Activated naive CD8-positive, alpha-beta T cell treated with anti-CD3 and anti-CD28 coated beads, Interleukin-2, amount 50 U/mL, for 24 hours (primary cell): ENCODE data around the gene LILRB3.
"Not testable (repeated sequence)": the region's sequence is repeated elsewhere in the genome, so short reads cannot be mapped to it uniquely, and the experiment has no call there.

Experiments used
- ATAC-seq: fragments of 150-1000 bp; cut with Tn5 transposase; one replicate; pipeline ENCODE4 v1.10.0; 2021
- DNase-seq: peaks from one replicate; pipeline ENCODE4 v3.0.0; 2021
- H3K27ac Mint-ChIP-seq: one replicate; pipeline ENCODE4 v1.8.0; 2021; ENCODE audit warnings: mild to moderate bottlenecking, mixed read lengths
- H3K27me3 Mint-ChIP-seq: one replicate; pipeline ENCODE4 v1.8.0; 2021; ENCODE audit warnings: mixed read lengths
- H3K36me3 Mint-ChIP-seq: one replicate; pipeline ENCODE4 v1.8.0; 2021; ENCODE audit warnings: low read depth, mixed read lengths
- H3K4me1 Mint-ChIP-seq: one replicate; pipeline ENCODE4 v1.8.0; 2021; ENCODE audit warnings: mixed read lengths
- H3K4me3 Mint-ChIP-seq: one replicate; pipeline ENCODE4 v1.8.0; 2021; ENCODE audit warnings: mild to moderate bottlenecking, moderate library complexity, mixed read lengths
- H3K9me3 Mint-ChIP-seq: one replicate; pipeline ENCODE4 v1.8.0; 2021; ENCODE audit warnings: mixed read lengths

LILRB3 gene

DNA sequence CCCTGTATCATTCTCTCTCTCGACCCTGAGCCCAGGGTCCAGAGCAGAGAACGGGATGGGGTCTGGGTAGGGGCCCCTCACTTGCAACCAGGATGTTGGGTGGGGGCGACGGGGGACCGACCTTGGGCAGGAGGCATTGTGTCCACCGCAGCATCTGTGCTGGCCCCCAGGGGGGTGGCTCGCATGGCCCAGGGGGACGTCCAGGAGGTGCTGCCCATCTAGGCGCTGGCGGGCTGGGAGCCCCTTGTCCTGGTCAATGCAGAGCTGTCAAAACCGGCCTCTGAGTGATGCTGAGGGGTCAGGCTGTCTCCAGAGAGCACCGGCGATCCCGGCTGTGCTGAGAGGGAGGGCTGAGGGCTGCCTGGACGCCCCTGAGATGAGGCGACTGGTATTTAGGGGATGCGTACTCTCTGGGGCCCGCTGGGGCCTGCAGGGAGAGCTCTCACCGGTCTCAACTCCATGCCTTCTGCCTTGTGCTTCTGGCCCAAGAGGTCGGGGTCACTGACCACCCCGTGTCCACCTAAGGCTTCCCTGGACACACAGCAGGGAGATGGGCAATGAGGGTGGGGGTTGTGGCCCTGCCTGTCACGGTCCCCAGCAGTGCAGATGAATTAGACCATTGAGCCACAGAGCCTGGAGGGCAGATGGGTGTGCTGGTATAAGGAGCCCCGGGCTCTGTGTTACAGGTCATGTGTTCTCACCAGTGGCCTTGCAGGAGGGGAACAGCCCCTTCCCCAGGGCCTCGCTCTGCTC, 13.6 kb downstream of the LILRB3 start:
- DNase-seq = no peak
- Mint-ChIP-seq H3K27me3 (no peaks in the 10 kb centered on the region), H3K36me3 (peaks cover 50% of the 10 kb centered on the region), H3K4me1 (peaks cover 74% of the 10 kb centered on the region), H3K9me3 (peaks cover 4% of the 10 kb centered on the region), H3K4me3 (no peak overlapping the region), H3K27ac (peak overlapping the region; percentile 94)
- ATAC-seq = no peak

DNA sequence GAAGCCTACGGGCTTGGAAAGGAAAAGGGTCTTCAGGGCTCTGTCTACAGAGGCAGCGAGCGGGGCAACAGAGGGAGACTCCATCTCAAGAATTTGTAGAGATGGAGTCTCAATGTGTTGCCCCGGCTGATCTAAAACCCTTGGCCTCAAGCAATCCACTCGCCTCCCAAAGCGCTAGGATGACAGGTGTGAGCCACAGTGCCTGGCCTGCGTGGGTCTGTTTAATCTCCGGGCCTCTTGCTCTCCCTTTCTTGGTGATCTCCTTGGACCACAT, 14.1 kb downstream of the LILRB3 start:
- peaks cover 55% of the 10 kb centered on the region for H3K36me3 Mint-ChIP-seq
- H3K27me3 Mint-ChIP-seq = no peaks in the 10 kb centered on the region
- ATAC-seq (no peak), DNase-seq (no peak)
- peak overlapping the region; percentile 95 for H3K4me3 Mint-ChIP-seq
- H3K4me1 Mint-ChIP-seq = peaks cover 79% of the 10 kb centered on the region
- peaks cover 4% of the 10 kb centered on the region for H3K9me3 Mint-ChIP-seq
- H3K27ac Mint-ChIP-seq = peak overlapping the region; percentile 94

DNA sequence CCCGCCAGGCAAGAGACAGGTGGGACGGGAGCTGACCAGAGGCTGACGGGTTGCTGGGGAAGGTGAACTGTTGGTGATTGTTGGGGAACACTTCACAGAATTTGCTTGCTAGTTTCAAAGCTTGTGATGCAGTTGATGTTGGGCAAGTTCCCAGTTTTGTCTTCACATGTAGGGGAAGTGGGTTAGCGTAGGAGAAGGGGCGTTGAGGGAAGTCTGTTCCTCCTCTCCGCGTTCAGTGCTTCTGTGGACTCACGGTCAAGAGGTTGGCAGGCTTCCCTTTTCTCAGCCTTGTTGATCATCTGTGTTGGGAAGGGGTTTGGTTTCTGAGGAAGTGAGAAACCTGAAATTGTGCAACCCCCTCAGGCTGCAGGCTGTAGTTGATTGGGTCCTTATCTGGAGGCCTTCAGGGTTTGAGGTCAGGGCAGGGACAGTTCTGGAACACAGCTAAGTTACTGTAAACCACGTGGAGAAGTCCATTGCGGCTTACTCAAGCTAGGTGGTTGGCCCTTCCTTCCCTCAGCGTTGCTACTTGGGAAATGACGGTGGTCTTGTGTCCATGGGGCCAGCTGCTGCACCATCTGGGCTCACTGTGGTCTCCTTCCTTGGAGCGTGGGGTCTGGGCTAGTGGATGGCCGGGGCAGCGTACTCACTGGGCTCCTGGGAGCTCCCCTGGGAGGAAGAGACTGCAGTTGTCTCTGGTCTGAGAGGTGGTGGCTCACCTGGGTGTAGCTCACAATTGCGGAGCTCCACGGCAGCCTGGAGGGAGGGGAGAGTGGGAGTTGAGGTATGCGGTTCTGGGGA, 14.6 kb downstream of the LILRB3 start:
- ATAC-seq = peak; percentile 25
- peak overlapping the region; percentile 95 for H3K4me3 Mint-ChIP-seq
- peaks cover 4% of the 10 kb centered on the region for H3K9me3 Mint-ChIP-seq
- H3K27me3 Mint-ChIP-seq = no peaks in the 10 kb centered on the region
- DNase-seq = peak; percentile 76
- peaks cover 84% of the 10 kb centered on the region for H3K4me1 Mint-ChIP-seq
- peak overlapping the region; percentile 94 for H3K27ac Mint-ChIP-seq
- peaks cover 60% of the 10 kb centered on the region for H3K36me3 Mint-ChIP-seq

DNA sequence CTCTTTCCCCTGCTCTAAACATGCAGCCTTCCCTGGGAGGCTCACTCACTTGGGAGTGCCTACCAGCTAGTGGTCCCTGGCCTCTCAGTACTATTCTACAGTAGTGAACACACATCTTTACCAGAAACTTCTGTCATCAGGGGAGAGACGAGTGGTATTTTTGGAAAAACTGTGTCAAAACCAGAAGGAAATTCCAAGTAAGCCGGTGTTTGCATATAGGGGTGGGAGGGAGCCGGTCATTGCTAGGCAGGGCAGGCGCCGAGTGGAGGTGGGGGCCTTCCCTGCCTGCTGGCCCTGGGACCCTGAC, 15.2 kb downstream of the LILRB3 start:
- H3K36me3 Mint-ChIP-seq = peaks cover 66% of the 10 kb centered on the region

DNA sequence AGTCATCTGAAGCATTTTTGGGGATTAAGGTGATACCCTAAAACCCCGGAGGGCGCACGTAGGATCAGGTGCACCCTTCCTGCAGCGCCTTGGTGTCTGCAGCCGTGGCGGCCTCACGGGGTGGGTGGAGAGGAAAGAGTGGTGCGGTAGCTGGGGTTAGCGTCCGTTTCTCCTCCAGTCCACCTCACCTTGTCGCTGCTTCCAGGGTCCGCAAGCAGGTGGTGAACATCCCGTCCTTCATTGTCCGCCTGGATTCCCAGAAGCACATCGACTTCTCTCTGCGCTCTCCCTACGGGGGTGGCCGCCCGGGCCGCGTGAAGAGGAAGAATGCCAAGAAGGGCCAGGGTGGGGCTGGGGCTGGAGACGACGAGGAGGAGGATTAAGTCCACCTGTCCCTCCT, 15.6 kb downstream of the LILRB3 start:
- peaks cover 94% of the 10 kb centered on the region for H3K4me1 Mint-ChIP-seq
- peak overlapping the region; percentile 95 for H3K4me3 Mint-ChIP-seq
- not testable (repeated sequence) for H3K9me3 Mint-ChIP-seq, ATAC-seq, H3K27me3 Mint-ChIP-seq, DNase-seq
- H3K36me3 Mint-ChIP-seq = peaks cover 70% of the 10 kb centered on the region
- peak overlapping the region; percentile 94 for H3K27ac Mint-ChIP-seq

More for the DNA sequence above, 15.2 kb downstream of the LILRB3 start:
- DNase-seq (no peak), ATAC-seq (peak; percentile 53)
- Mint-ChIP-seq H3K4me1 (peaks cover 90% of the 10 kb centered on the region), H3K4me3 (peak overlapping the region; percentile 95), H3K27me3 (no peaks in the 10 kb centered on the region), H3K27ac (peak overlapping the region; percentile 94), H3K9me3 (peaks cover 4% of the 10 kb centered on the region)

DNA sequence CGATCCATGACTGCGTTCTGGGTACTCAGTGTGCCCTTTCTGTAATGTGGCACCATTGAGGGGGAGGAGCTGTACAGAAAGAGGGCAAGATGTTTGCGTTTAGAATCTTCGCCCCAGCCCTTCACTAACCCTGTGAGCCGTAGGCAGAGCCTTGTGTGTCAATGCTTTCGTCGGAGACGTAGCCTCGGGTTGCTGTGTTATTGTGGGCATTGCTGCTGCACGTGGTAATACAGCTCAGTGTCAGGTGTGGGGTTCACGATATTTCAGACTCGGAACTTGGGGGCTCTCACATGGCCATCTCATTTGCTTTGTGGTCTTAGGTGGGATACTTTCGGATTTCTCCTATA, 16.0 kb downstream of the LILRB3 start:
- DNase-seq = no peak
- Mint-ChIP-seq H3K4me3 (peak overlapping the region; percentile 95), H3K9me3 (peaks cover 4% of the 10 kb centered on the region), H3K4me1 (peaks cover 96% of the 10 kb centered on the region), H3K27ac (peak overlapping the region; percentile 94), H3K27me3 (no peaks in the 10 kb centered on the region), H3K36me3 (peaks cover 74% of the 10 kb centered on the region)
- no peak for ATAC-seq

DNA sequence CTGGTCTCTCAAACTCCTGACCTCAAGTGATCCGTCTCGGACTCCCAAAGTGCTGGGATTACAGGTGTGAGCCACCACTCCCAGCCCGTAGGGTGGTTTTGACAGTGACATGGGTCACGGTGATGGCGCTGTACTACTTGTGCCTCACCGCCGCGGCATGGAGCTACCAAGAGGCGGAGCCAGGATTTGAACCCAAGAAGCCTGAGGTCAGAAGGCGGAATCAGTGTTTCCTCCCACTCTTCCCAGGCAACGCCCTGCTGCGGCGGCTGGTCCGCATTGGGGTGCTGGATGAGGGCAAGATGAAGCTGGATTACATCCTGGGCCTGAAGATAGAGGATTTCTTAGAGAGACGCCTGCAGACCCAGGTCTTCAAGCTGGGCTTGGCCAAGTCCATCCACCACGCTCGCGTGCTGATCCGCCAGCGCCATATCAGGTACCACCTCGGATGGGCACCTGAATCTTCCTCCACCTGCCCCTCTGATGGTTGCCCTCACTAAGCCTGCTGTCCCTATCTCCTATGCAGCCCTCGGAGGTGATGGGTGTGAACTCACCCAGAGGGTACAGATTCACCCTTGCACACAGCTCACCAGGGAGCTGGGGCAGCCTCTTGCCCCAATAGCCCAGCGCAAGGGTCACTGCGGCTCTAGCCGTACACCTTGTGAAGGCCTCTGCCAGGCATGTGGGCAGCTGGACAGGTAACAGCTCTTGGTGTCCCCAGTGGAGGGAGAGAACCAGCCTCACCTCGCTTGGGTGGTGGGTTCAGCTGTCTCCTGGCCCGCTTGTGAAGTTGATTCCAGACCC, 16.6 kb downstream of the LILRB3 start:
- Mint-ChIP-seq H3K9me3 (peaks cover 3% of the 10 kb centered on the region), H3K4me3 (peak overlapping the region; percentile 95), H3K36me3 (peaks cover 80% of the 10 kb centered on the region), H3K4me1 (peaks cover 98% of the 10 kb centered on the region), H3K27ac (peak overlapping the region; percentile 94), H3K27me3 (no peaks in the 10 kb centered on the region)
- DNase-seq (no peak), ATAC-seq (no peak)

DNA sequence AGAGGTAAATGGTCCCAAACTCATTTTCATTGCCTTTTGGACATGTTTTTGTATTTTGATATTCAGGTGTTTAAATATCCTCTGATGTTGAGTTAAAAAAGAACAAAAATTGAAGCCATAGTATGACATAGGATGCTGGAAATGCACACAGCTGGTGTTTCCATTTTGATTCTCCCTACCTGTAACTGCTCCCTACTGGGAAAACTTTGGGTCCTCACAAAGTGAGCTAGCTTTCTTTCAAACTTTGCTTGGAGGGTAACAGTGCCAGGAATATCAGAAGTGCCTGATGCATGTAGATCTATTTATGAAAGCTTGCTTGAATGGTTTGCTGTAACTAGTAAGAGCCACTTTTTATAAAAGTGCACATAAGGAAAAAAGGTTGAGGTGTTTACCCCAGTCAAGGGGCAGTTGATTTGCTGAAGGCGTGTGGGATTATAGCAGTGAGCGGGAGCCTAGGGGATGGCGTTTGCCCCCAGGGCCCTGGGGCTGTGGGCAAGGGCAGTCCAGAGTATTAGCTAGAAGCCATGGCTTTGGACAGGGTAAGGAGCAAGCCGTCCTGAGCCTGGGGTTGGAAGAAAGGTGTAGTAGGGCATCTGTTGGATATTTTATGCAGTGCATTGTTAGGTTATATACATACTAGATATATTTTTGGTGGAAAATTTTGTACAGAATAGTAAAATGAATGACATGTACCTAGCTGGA, 17.9 kb downstream of the LILRB3 start:
- Mint-ChIP-seq H3K27ac (peak overlapping the region; percentile 100), H3K9me3 (no peaks in the 10 kb centered on the region), H3K27me3 (peaks cover 5% of the 10 kb centered on the region), H3K4me1 (peaks cover 90% of the 10 kb centered on the region), H3K36me3 (peaks cover 80% of the 10 kb centered on the region), H3K4me3 (peak overlapping the region; percentile 95)
- DNase-seq (no peak), ATAC-seq (no peak)

DNA sequence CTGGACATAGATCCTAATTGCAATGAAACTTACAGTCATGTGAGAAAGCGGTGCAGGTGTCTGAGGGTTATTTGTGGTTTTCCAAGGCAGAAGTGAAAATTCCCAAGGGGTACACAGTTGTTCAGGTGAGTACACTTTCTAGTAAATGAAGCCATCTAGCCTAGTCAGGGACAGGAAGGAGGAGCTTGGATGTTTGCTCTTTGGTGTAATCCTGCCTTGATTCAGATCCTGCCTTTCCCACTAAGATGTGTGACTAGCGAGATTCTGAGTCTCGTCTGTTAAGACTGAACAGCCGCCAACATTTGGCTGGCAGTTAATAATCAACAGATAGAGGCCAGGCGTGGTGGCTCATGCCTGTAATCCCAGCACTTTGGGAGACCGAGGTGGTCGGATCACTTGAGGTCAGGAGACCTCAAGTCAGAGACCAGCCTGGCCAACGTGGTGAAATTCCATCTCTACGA, 19.6 kb downstream of the LILRB3 start:
- Mint-ChIP-seq H3K27me3 (peaks cover 5% of the 10 kb centered on the region), H3K4me1 (peaks cover 83% of the 10 kb centered on the region), H3K9me3 (no peaks in the 10 kb centered on the region), H3K4me3 (peak overlapping the region; percentile 95), H3K36me3 (peaks cover 75% of the 10 kb centered on the region), H3K27ac (peak overlapping the region; percentile 100)
- ATAC-seq (no peak), DNase-seq (no peak)

DNA sequence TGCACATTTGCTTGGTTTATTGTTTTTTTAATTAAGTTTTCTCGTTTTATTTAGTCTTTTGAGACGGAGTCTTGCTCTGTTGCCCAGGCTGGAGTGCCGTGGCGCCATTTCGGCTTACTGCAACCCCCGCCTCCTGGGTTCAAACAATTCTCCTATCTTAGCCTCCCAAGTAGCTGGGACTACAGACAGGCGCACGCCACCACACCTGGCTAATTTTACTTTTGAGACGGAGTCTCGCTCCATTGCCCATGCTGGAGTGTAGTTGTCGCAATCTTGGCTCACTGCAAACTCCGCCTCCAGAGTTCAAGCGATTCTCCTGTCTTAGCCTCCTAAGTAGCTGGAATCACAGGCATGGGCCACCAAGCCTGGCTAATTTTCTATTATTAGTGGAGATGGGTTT, 20.8 kb downstream of the LILRB3 start:
- no peak for ATAC-seq
- H3K27ac Mint-ChIP-seq = peak overlapping the region; percentile 100
- DNase-seq = no peak
- peak overlapping the region; percentile 95 for H3K4me3 Mint-ChIP-seq
- H3K9me3 Mint-ChIP-seq = no peaks in the 10 kb centered on the region
- H3K4me1 Mint-ChIP-seq = peaks cover 71% of the 10 kb centered on the region
- peaks cover 63% of the 10 kb centered on the region for H3K36me3 Mint-ChIP-seq
- peaks cover 5% of the 10 kb centered on the region for H3K27me3 Mint-ChIP-seq

DNA sequence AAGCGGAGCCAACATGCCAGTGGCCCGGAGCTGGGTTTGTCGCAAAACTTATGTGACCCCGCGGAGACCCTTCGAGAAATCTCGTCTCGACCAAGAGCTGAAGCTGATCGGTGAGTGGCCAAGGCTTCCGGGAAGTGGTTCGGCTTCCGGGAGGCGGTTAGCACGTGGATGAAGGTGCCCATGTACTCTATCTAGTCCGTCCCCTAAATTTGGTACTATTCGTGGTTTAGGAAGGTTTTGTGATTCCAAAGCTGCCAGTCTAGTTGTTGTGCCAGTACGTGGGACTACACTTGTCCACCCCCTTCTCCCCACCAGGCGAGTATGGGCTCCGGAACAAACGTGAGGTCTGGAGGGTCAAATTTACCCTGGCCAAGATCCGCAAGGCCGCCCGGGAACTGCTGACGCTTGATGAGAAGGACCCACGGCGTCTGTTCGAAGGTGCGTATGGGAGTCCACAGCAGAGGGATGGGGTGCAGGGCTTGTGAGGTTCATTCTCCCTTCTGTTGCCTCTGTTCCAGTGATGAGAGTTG, 21.6 kb downstream of the LILRB3 start:
- peak overlapping the region; percentile 95 for H3K4me3 Mint-ChIP-seq
- DNase-seq (peak; percentile 22), ATAC-seq (no peak)
- H3K27ac Mint-ChIP-seq = peak overlapping the region; percentile 100
- peaks cover 56% of the 10 kb centered on the region for H3K36me3 Mint-ChIP-seq
- H3K9me3 Mint-ChIP-seq = no peaks in the 10 kb centered on the region
- H3K27me3 Mint-ChIP-seq = peaks cover 5% of the 10 kb centered on the region
- peaks cover 65% of the 10 kb centered on the region for H3K4me1 Mint-ChIP-seq

DNA sequence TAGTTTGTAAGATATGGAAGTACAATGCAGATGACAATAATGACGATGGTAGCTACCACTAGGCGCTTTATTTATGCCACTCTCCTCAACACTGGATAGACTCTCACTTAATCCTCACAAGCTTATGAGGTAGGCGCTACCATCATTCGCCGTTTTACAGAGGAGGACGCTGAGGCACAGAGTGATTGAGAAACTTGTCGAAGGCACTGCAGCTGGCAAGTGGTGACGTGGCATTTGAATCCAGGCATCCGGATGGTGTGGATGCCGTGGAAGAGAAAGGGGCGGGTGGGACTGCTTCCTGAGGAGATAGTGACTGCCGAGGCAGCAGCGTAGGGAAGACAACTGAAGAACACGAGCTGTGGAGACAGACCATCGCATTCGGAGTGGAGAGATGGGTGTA, 23.4 kb downstream of the LILRB3 start:
- Mint-ChIP-seq H3K36me3 (peaks cover 45% of the 10 kb centered on the region), H3K4me1 (peaks cover 46% of the 10 kb centered on the region), H3K9me3 (no peaks in the 10 kb centered on the region), H3K27me3 (peaks cover 5% of the 10 kb centered on the region), H3K4me3 (peak overlapping the region; percentile 95), H3K27ac (peak overlapping the region; percentile 89)
- ATAC-seq (no peak), DNase-seq (no peak)

DNA sequence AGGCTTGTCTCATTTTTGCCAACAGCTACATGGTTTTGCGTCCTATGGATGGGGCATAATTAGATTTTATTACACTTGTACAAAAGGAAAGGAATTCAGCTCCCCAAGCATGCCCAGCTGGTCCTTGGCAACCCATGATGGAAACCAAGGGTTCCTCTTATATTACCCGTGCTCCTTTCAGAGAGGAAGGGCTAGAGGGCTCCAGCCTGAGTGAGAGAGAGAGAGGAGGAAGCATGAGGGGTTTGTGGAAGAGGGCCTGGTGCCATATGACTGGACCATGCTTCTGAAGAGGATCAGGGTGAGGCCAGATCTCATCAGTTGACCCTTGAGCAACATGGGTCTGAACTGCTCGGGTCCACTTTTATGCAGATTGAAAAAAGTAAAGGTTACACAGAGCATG, 25.7 kb downstream of the LILRB3 start:
- DNase-seq (no peak), ATAC-seq (no peak)
- Mint-ChIP-seq H3K27me3 (peaks cover 5% of the 10 kb centered on the region), H3K36me3 (peaks cover 37% of the 10 kb centered on the region), H3K4me3 (no peak overlapping the region), H3K4me1 (peaks cover 31% of the 10 kb centered on the region), H3K27ac (no peak overlapping the region), H3K9me3 (no peaks in the 10 kb centered on the region)

DNA sequence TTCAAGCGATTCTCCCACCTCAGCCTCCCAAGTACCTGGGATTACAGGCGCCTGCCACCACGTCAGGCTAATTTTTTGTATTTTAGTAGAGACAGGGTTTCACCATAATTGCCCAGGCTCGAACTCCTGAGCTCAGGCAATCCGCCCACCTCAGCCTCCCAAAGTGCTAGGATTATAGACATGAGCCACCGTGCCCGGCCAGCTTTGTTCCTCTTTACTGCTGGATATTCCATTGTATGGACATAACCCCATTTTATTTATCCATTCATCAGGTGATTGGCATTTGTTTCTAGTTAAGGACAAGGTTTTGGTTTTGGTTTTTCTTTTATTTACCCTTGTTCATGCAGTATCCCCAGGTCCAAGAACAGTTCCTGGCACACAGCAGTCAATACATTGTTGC, 26.3 kb downstream of the LILRB3 start:
- no peak overlapping the region for H3K27ac Mint-ChIP-seq
- H3K4me3 Mint-ChIP-seq = no peak overlapping the region
- peaks cover 31% of the 10 kb centered on the region for H3K4me1 Mint-ChIP-seq
- H3K9me3 Mint-ChIP-seq = no peaks in the 10 kb centered on the region
- peaks cover 5% of the 10 kb centered on the region for H3K27me3 Mint-ChIP-seq
- ATAC-seq (no peak), DNase-seq (no peak)
- peaks cover 31% of the 10 kb centered on the region for H3K36me3 Mint-ChIP-seq
